HG02884 (cell line): ENCODE results near the gene KATNB1.

ENCODE experiments used
- ATAC-seq: cut with Tn5 transposase; IDR thresholded peaks from one replicate; pipeline ENCODE4 v1.9.1; 2021; ENCODE audit warnings: mild to moderate bottlenecking, moderate library complexity; ENCODE audit not compliant: unreplicated experiment

Gene KATNB1

DNA sequence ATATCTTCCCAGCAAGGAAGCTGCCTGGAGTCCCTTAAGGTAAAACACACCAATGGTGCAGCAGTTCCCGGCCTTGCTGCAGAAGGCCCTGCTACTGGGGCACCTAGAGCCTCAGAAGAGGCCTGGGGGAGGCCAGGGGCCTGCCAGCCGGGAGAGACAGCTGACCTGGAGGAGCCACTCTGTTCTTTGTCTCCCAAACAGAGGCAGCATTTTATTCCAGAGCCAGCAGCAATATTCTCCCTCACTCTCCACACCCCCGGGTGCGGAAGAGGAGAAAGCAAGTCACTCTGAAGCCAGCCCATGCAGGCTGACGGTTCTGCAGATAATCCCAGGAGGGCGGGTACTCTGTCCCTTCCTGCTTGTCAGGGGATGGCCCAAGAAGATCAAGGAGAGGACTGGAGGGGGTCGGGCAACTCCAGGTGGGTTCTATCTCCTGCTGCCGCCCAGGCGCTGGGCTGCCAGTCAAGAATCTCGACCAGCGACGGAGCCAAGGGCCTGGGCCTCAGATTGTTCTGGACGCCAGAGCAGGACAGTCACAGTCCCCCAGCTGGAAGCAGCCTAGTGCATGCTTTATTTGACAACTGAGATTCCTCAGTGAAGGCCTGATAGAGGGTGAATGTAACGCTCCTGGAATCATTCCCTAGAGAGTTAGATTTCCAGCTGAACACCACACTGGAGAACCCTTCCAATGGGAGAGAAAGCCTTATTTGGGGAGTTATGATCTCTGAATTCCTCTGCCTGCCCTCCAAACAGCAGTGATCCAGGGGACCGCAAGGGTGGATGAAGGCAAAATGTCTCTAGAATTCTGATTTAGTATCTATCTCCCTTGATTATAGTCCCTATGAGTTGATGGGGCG, 67.8 kb downstream of the KATNB1 start:
- no peak for ATAC-seq

DNA sequence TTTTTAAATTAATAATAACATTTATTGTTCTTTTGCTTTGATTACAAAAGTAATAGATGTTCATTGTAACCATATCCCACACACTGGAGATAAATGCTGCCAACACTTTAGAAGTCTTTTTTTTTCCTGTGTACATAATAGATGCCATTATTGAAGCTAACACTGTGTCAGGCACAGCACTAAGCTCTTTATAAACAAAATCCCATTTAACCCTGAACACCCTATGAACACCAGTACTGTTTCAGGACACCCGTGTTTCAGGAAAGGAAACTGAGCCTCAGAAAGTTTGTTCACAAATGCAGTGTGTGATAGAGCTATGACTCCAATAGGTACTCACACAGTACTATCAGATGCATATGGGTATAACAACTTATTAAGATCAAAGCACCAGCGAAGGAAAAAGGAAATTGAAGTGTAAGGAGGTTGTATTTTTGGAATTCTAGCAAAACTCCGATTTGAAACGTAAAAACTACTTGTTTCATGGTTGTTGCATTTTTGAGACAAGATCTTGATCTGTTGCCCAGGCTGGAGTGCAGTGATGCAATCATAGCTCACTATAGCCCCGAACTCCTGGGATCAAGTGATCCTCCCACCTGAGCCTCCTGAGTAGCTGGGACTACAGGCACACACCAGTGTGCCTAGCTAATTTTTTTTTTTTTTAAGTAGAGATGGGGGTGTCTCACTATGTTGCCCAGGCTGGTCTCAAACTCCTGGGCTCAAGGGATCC, 68.7 kb downstream of the KATNB1 start:
- no peak for ATAC-seq

DNA sequence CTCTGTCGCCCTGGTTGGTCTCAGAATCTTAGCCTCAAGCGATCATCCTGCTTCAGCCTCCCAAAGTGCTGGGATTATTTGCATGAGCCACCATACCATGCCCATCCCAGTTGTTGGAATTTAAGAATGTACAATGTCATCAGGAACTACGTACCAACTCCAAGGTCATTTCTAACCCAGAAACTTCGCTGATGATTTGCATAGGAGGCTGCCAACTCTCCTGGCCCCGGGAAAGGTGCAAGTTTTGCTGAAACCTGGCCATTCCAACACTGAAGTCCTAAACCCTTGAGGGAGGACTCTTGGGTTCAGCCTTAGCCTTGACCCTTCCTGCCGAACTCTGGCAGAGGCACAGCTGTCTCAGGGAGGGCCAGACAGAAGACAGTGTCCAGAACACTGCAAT, 69.6 kb downstream of the KATNB1 start:
- no peak for ATAC-seq
